GM10266 (cell line): Measurements from ENCODE around the gene ADGRG6.

ENCODE experiments used
- DNase-seq: peaks from one replicate; pipeline ENCODE4 v3.0.0; 2012; ENCODE audit errors: extremely low spot score
- TF ChIP-seq, protein P1 (sequence below): IDR thresholded peaks from 2 replicates; pipeline ENCODE4 v1.5.1; 2012; ENCODE audit warnings: mild to moderate bottlenecking, low read depth; ENCODE audit not compliant: control insufficient read depth, insufficient read depth; ENCODE audit errors: missing control alignments

ADGRG6 gene

DNA sequence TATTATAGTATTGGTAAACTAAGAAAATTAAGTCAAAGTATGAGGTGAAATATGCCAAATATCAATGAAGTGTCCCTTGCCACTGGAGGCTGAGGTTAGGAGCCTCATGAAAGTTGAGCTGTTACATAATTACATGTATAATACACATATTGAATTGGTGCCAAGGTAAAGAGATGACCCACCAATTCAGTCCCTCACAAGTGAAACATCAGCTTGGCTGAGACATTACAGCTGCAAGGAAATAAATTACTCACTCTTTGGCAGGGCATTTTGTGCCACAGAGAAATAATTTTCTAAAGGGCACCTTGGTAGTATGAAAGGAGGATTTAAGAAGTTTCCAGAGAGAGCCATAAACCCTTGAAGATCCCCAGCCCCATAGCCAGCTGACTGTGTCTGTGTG is 127.4 kb downstream of the ADGRG6 start:
- TF ChIP-seq, protein P1, sequence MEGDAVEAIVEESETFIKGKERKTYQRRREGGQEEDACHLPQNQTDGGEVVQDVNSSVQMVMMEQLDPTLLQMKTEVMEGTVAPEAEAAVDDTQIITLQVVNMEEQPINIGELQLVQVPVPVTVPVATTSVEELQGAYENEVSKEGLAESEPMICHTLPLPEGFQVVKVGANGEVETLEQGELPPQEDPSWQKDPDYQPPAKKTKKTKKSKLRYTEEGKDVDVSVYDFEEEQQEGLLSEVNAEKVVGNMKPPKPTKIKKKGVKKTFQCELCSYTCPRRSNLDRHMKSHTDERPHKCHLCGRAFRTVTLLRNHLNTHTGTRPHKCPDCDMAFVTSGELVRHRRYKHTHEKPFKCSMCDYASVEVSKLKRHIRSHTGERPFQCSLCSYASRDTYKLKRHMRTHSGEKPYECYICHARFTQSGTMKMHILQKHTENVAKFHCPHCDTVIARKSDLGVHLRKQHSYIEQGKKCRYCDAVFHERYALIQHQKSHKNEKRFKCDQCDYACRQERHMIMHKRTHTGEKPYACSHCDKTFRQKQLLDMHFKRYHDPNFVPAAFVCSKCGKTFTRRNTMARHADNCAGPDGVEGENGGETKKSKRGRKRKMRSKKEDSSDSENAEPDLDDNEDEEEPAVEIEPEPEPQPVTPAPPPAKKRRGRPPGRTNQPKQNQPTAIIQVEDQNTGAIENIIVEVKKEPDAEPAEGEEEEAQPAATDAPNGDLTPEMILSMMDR: no peak
- DNase-seq: no peak

DNA sequence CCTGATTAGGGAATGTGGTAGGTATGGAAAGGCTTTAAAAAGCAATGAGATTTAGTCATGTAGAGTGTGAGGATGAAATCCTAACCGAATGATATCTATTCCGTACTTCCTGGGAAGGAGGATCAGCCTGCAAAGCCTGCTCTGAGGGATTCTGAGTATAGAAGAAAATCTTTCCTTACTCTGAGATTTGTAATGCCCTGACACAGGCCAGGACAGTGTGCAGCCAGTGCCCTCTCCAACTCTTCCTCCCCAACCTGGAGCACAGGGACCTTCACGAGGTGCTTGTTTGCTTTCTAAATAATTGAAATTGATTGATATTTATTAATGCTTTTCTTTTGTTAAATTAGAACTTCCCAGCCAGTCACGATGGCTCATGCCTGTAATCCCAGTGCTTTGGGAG is 131.6 kb downstream of the ADGRG6 start:
- no peak for DNase-seq
- TF ChIP-seq, protein P1: no peak

DNA sequence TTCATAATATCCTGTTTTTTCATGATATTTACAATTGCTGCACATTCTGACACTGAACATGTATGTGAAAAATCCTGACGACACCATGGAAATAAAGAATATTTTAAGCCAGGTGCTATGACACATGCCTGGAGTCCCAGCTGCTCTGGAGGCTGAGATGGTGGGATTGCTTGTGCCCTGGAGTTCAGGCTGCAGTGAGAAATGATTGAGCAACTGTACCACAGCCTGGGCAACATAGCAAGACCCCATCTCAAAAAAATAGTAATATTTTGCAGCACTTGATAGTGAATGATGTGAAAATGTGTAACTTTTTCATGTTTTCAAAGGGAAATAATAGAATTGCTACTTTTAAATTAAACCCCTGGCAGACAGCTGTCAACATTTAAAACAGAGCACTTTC is 137.1 kb downstream of the ADGRG6 start:
- TF ChIP-seq, protein P1: no peak
- DNase-seq: no peak

DNA sequence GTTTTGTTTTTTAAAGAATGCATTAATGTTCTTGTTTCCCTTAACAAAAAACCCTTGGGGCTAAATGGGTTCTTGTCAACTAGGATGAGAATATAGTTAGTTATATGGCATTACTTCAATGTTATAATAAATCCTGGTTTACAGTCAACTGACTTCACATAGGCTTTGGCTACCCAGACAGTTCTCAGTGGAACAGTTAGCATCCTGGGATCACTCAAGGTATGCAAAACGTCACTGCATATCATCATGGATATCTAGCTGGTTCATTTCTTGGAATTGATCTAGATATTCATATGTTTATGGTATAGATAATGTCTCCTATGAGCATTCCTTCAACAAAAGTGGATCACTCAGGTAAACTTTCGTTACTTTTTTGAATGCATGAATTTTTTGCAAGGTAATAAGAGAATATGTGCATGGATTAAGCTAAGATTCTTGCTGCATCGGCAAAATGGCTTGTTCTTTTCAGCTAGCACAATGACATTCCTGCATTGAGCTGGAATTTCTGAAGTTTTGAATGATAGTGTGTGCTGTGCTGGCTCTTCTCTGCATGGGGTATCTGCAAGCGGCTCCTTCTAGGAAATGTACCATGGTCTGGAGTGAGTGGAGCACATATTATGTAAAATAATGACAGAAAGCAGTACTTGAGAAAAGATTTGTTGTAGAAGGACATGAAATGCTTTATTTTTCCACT is 138.9 kb downstream of the ADGRG6 start:
- TF ChIP-seq, protein P1: no peak

DNA sequence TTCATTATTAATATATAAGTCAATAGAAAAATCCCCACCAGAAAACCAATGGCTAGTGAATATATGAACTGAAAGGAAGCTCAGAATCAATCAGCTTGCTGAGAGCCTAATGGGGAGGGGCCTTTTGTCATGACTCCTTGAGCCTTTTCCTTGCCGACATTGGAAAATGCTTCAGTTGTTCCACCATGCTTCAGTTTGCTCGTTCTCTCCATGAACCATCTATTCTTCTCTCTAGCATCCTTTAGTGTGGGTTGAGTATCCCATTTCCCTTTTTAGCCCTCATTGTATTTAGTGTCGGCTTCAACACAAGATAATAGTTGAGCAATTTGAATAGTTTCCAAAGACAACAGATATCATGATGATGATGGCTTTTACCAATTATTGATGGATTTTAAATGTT is 139.9 kb downstream of the ADGRG6 start:
- TF ChIP-seq, protein P1: no peak
- DNase-seq: no peak

More for the DNA sequence above, 138.9 kb downstream of the ADGRG6 start:
- DNase-seq: no peak

DNA sequence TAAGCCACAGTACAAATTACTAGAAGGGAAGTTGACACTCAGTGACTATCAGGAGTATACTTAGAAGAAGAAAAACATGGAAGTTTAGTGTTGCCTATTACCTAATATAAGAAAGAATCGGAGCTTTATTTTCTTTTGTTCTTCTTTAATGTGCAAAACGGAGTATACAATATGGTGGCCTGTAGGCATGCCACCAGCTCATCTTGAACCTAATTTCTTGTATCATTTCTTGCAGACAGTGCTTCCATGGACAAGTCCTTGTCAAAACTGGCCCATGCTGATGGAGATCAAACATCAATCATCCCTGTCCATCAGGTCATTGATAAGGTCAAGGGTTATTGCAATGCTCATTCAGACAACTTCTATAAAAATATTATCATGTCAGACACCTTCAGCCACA is 141.3 kb downstream of the ADGRG6 start:
- no peak for DNase-seq
- TF ChIP-seq, protein P1: no peak

DNA sequence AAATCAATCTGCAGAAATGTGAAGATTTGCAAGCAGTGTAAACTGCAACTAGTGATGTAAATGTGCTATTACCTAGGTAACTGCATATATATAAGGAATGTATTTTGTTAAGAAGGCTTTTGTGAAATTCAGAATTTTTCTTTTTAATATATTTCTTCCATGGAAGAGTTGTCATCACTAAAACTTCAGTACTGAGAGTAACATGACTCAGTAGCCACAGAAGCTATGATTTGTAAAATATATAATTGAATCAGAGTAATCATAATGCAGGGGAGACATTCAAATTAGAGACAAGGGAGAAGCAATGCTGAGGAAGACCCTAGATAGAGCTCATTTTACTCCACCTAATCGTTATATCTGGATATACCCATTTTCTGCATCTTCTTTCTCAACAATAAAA is 141.7 kb downstream of the ADGRG6 start:
- TF ChIP-seq, protein P1: no peak
- no peak for DNase-seq
